B cell (primary cell): ENCODE data around the gene ANKRD50.

ENCODE experiments used
- CTCF ChIP-seq: fragments of 200-600 bp; IDR thresholded peaks from one replicate; pipeline ENCODE4 v1.8.0; 2022; ENCODE audit warnings: antibody characterized with exemption, mild to moderate bottlenecking
- EZH2 ChIP-seq: IDR thresholded peaks from 2 replicates; pipeline ENCODE4 v1.6.1; 2012; ENCODE audit warnings: borderline replicate concordance, low read depth, mild to moderate bottlenecking, moderate library complexity, low read length; ENCODE audit not compliant: insufficient read depth, poor library complexity, severe bottlenecking

GRCh38 chr4:124632439-124632838 lies 80.1 kb downstream of the ANKRD50 start:
- TF ChIP-seq CTCF (no peak), EZH2 (no peak)
